ENCODE results near the gene KDM8.
"Not testable (repeated sequence)": the region's sequence is repeated elsewhere in the genome, so short reads cannot be mapped to it uniquely, and the experiment has no call there.

The KDM8 gene

GRCh38 chr16:27246439-27246838 is 43.1 kb downstream of the KDM8 start:
- no peak for TF ChIP-seq CTCF (IDR thresholded peaks at IDR 0.05; ENCODE audit: low read depth, low read length)
- DNase-seq (ENCODE audit: extremely low read depth, low read depth) = no peak

DNA sequence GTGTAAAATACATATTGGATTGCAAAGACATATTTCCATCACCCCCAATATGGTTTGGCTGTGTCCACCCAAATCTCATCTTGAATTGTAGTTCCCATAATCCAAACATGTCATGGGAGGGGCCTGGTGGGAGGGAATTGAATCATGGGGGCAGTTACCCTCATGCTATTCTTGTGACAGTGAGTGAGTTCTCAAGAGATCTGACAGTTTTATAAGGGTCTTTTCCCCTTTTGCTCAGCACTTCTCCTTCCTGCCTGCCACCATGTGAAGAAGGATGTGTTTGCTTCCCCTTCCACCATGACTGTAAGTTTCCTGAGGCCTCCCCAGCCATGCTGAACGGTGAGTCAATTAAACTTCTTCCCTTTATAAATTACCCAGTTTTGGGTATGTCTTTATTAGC is 43.8 kb downstream of the KDM8 start:
- DNase-seq (ENCODE audit: extremely low read depth, low read depth) = not testable (repeated sequence)

GRCh38 chr16:27248036-27248435 is 44.7 kb downstream of the KDM8 start:
- no peak for DNase-seq (ENCODE audit: extremely low read depth, low read depth)
- no peak for TF ChIP-seq CTCF (IDR thresholded peaks at IDR 0.05; ENCODE audit: low read depth, low read length)

DNA sequence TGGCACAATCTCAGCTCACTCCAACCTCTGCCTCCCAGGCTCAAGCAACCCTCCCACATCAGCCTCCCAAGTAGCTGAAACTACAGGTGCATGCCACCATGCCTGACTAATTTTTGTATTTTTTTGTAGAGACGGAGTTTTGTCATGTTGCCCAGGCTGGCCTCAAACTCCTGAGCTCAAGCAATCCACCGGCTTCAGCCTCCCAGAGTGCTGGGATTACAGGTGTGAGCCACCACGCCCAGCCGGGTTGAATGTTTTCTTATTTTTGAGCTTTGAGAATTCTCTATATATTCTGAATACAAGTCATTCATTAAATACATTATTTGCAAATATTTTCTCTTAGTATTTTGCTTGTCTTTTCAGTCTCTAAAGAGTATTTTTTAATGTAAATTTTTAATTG is 45.6 kb downstream of the KDM8 start:
- DNase-seq (ENCODE audit: extremely low read depth, low read depth) = not testable (repeated sequence)

- no peak for TF ChIP-seq CTCF (IDR thresholded peaks at IDR 0.05; ENCODE audit: low read depth, low read length)
- no peak for DNase-seq (ENCODE audit: extremely low read depth, low read depth)
Measured at GRCh38 chr16:27251541-27252205, 48.3 kb downstream of the KDM8 start.

DNA sequence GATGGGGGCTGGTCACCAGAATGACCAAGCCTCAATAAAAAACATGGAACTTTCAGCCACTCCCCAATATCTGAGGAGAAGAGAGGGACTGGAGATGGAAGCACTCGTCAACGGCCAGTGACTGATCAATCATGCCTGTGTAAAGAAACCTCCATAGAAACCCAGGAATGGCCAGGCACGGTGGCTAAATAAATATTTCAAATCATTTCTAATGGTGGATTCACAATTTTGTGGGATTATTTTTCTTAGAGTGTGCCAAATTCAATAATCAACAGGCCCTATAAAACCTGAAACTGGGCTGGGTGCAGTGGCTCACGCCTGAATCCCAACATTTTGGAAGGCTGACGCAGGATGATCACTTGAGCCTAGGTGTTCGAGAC is 48.9 kb downstream of the KDM8 start:
- TF ChIP-seq CTCF (IDR thresholded peaks at IDR 0.05; ENCODE audit: low read depth, low read length) = no peak
- no peak for DNase-seq (ENCODE audit: extremely low read depth, low read depth)

- peak; percentile 35 for DNase-seq (ENCODE audit: extremely low read depth, low read depth)
- no peak for TF ChIP-seq CTCF (IDR thresholded peaks at IDR 0.05; ENCODE audit: low read depth, low read length)
Measured at GRCh38 chr16:27253526-27253930, 50.2 kb downstream of the KDM8 start.

DNA sequence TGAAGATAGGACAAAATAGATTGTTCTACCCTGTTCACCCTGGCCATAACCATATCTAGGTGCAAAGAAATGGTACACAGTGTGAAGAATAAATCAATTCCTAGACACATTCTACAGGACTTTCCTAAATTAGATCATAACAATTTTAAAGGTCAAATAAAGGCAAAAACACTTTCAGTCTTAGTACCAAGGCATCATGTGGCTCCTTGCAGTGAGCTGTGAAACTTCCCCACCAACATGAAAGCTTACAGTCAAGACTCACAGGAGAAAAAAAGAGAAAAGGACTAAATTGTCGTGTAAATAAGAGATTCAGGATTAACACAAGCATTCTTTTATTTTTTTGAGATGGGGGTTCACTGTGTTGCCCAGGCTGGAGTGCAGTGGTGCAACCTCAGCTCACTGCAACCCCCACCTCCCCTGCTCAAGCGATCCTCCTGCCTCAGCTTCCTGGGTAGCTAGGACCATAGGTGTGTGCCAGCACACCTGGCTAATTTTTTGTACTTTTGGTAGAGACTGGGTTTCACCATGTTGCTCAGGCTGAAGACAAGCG is 51.0 kb downstream of the KDM8 start:
- no peak for DNase-seq (ENCODE audit: extremely low read depth, low read depth)
- TF ChIP-seq CTCF (IDR thresholded peaks at IDR 0.05; ENCODE audit: low read depth, low read length) = no peak

Measured in AG09319 (cell line).